Measurements from ENCODE around the gene PDZRN3.

GRCh38 chr3:73475175-73475574 is 149.6 kb downstream of the PDZRN3 start:
- TF ChIP-seq CTCF (conservative IDR thresholded peaks at IDR 0.05) (no peak), EZH2 (IDR thresholded peaks at IDR 0.05; ENCODE audit: low read depth) (no peak)

All from PC-9 (cell line).